Common myeloid progenitor, CD34-positive (primary cell): ENCODE measurements around the gene ATP9A.

Experiments
- CTCF ChIA-PET: fragments of 350-600 bp; sonication (Branson Sonifier 250); formaldehyde crosslinking; loops from one replicate; lab custom pipeline; 2021; ENCODE audit warnings: antibody characterized with exemption; lab: Charles Lee
- POLR2A ChIA-PET: fragments of 350-600 bp; sonication (Branson Sonifier 250); formaldehyde crosslinking; loops from one replicate; lab custom pipeline; 2021; ENCODE audit warnings: antibody characterized with exemption; lab: Charles Lee
- DNase-seq, 3 donors: peaks; one replicate each; pipeline versions ENCODE4 v3.0.0 to v3.0.0-alpha.2; 2013
- H3K27ac ChIP-seq, 2 experiments: 1 replicate in 1 of 2; 2 replicates in 1 of 2; pipeline ENCODE4 v1.7.0; 2013; ENCODE audit warnings: inconsistent platforms in 2 of 2, low read length in 2 of 2, mild to moderate bottlenecking in 2 of 2, low read depth in 1 of 2, moderate library complexity in 1 of 2; ENCODE audit not compliant: severe bottlenecking in 2 of 2, insufficient read depth in 1 of 2, poor library complexity in 1 of 2
- H3K27me3 ChIP-seq, 5 experiments: replicated peaks in 2 of 5; 1 replicate in 3 of 5; 2 replicates in 2 of 5; pipeline versions ENCODE4 v1.6.1 to v1.7.0; 2013; ENCODE audit warnings: low read length in 4 of 5, mild to moderate bottlenecking in 2 of 5, moderate library complexity in 2 of 5, inconsistent platforms in 1 of 5; ENCODE audit not compliant: insufficient read depth in 5 of 5, control insufficient read depth in 4 of 5
- H3K36me3 ChIP-seq, 4 experiments: 1 replicate in 2 of 4; 2 replicates in 2 of 4; pipeline versions ENCODE4 v1.6.1 to v1.7.0; 2013; ENCODE audit warnings: low read length in 3 of 4, control low read depth in 1 of 4, mild to moderate bottlenecking in 1 of 4; ENCODE audit not compliant: control insufficient read depth in 4 of 4, insufficient read depth in 4 of 4
- H3K4me1 ChIP-seq, 4 experiments: 1 replicate in 3 of 4; 2 replicates in 1 of 4; pipeline versions ENCODE4 v1.6.1 to v1.7.1; 2013; ENCODE audit warnings: low read length in 3 of 4, mild to moderate bottlenecking in 3 of 4, control low read depth in 1 of 4, inconsistent platforms in 1 of 4, moderate library complexity in 1 of 4; ENCODE audit not compliant: control insufficient read depth in 4 of 4, insufficient read depth in 4 of 4; ENCODE audit errors: control extremely low read depth in 1 of 4
- H3K4me3 ChIP-seq, 7 experiments: 1 replicate in 4 of 7; 2 replicates in 3 of 7; pipeline versions ENCODE4 v1.5.1 to v1.7.0; 2013; ENCODE audit warnings: mild to moderate bottlenecking in 7 of 7, low read length in 6 of 7, moderate library complexity in 6 of 7, inconsistent platforms in 2 of 7, low read depth in 2 of 7, control low read depth in 1 of 7; ENCODE audit not compliant: insufficient read depth in 4 of 7, control insufficient read depth in 1 of 7; ENCODE audit errors: extremely low read depth in 1 of 7
- H3K9me3 ChIP-seq, 5 experiments: 1 replicate in 4 of 5; 2 replicates in 1 of 5; pipeline versions ENCODE4 v1.6.1 to v1.7.1; 2013; ENCODE audit warnings: low read length in 4 of 5, mild to moderate bottlenecking in 2 of 5, inconsistent platforms in 1 of 5, low read depth in 1 of 5, moderate library complexity in 1 of 5; ENCODE audit not compliant: control insufficient read depth in 4 of 5, insufficient read depth in 2 of 5; ENCODE audit errors: control extremely low read depth in 1 of 5
- WGBS: methylation state at CpG from one replicate; pipeline ENCODE4 v1.1.5; 2013; ENCODE audit not compliant: insufficient coverage; 5-methylcytosine and 5-hydroxymethylcytosine counted together

ATP9A gene

GRCh38 chr20:51715856-51716185 is 52.4 kb downstream of the ATP9A start:
- no peak overlapping the region for H3K27ac ChIP-seq
- POLR2A ChIA-PET: no interaction called here
- no peak overlapping the region for H3K4me3 ChIP-seq
- peaks cover 0 to 6% (median 2%) of the 10 kb centered on the region in 4 experiments for H3K36me3 ChIP-seq
- no peaks in the 10 kb centered on the region for H3K9me3 ChIP-seq
- peaks cover 0 to 1% (median 0%) of the 10 kb centered on the region in 4 experiments for H3K4me1 ChIP-seq
- 63% methylated on average over 1 of the region's 1 CpG for WGBS
- peak in 1 of 3 donors; percentile 4 for DNase-seq
- H3K27me3 ChIP-seq: no peaks in the 10 kb centered on the region
- CTCF ChIA-PET: no interaction called here

GRCh38 chr20:51715163-51715855 is 52.9 kb downstream of the ATP9A start:
- no peak overlapping the region for H3K27ac ChIP-seq
- no peaks in the 10 kb centered on the region for H3K27me3 ChIP-seq
- WGBS: 98% methylated on average over 8 of the region's 10 CpGs
- CTCF ChIA-PET: no interaction called here
- peaks cover 0 to 9% (median 2%) of the 10 kb centered on the region in 4 experiments for H3K36me3 ChIP-seq
- DNase-seq: no peak
- no peaks in the 10 kb centered on the region for H3K9me3 ChIP-seq
- POLR2A ChIA-PET: no interaction called here
- H3K4me3 ChIP-seq: no peak overlapping the region
- H3K4me1 ChIP-seq: peaks cover 0 to 1% (median 0%) of the 10 kb centered on the region in 4 experiments

- 96% methylated on average over 4 of the region's 4 CpGs for WGBS
- no peaks in the 10 kb centered on the region for H3K27me3 ChIP-seq
- H3K4me3 ChIP-seq: no peak overlapping the region
- no peak overlapping the region for H3K27ac ChIP-seq
- peaks cover 0 to 1% (median 0%) of the 10 kb centered on the region in 4 experiments for H3K4me1 ChIP-seq
- ChIA-PET CTCF (no interaction called here), POLR2A (no interaction called here)
- no peaks in the 10 kb centered on the region for H3K9me3 ChIP-seq
- H3K36me3 ChIP-seq: peaks cover 0 to 9% (median 1%) of the 10 kb centered on the region in 4 experiments
- DNase-seq: no peak
These were observed 55.0 kb downstream of the ATP9A start for GRCh38 chr20:51713213-51713598.

GRCh38 chr20:51712501-51713212 is 55.5 kb downstream of the ATP9A start:
- Histone ChIP-seq H3K9me3 (no peaks in the 10 kb centered on the region), H3K4me1 (peaks cover 0 to 1% (median 0%) of the 10 kb centered on the region in 4 experiments), H3K4me3 (no peak overlapping the region), H3K27ac (no peak overlapping the region), H3K36me3 (peaks cover 0 to 9% (median 1%) of the 10 kb centered on the region in 4 experiments), H3K27me3 (no peaks in the 10 kb centered on the region)
- 96% methylated on average over 23 of the region's 24 CpGs for WGBS
- CTCF ChIA-PET: interaction anchor here (0.7 kb wide), 1 partner anchor 12 kb away, joined by 3 read pairs; no protein-coding TSS in a partner anchor
- POLR2A ChIA-PET: no interaction called here
- no peak for DNase-seq

- no peaks in the 10 kb centered on the region for H3K9me3 ChIP-seq
- POLR2A ChIA-PET: interaction anchor here (0.6 kb wide), 1 partner anchor 32 kb away, joined by 3 read pairs; no protein-coding TSS in a partner anchor
- H3K4me3 ChIP-seq: no peak overlapping the region
- WGBS: 100% methylated on average over 1 of the region's 2 CpGs
- DNase-seq: no peak
- peaks cover 0 to 1% (median 0%) of the 10 kb centered on the region in 4 experiments for H3K4me1 ChIP-seq
- CTCF ChIA-PET: no interaction called here
- no peak overlapping the region for H3K27ac ChIP-seq
- peaks cover 0 to 9% (median 1%) of the 10 kb centered on the region in 4 experiments for H3K36me3 ChIP-seq
- no peaks in the 10 kb centered on the region for H3K27me3 ChIP-seq
These were observed 56.8 kb downstream of the ATP9A start for GRCh38 chr20:51711426-51711825.

- ChIA-PET CTCF (no interaction called here), POLR2A (no interaction called here)
- no peak overlapping the region for H3K4me3 ChIP-seq
- no peaks in the 10 kb centered on the region for H3K27me3 ChIP-seq
- H3K27ac ChIP-seq: no peak overlapping the region
- H3K9me3 ChIP-seq: no peaks in the 10 kb centered on the region
- peaks cover 0 to 9% (median 1%) of the 10 kb centered on the region in 4 experiments for H3K36me3 ChIP-seq
- DNase-seq: no peak
- H3K4me1 ChIP-seq: no peaks in the 10 kb centered on the region
- WGBS: 78% methylated on average over 9 of the region's 10 CpGs
These were observed 57.8 kb downstream of the ATP9A start for GRCh38 chr20:51710361-51710894.

- 100% methylated on average over 2 of the region's 4 CpGs for WGBS
- no peak overlapping the region for H3K27ac ChIP-seq
- ChIA-PET POLR2A (no interaction called here), CTCF (no interaction called here)
- no peaks in the 10 kb centered on the region for H3K9me3 ChIP-seq
- no peaks in the 10 kb centered on the region for H3K27me3 ChIP-seq
- H3K36me3 ChIP-seq: no peaks in the 10 kb centered on the region
- no peak for DNase-seq
- no peak overlapping the region for H3K4me3 ChIP-seq
- H3K4me1 ChIP-seq: peaks cover 11 to 35% (median 21%) of the 10 kb centered on the region in 4 experiments
These were observed 62.8 kb downstream of the ATP9A start for GRCh38 chr20:51705400-51705799.
